T-helper 17 cell (primary cell): ENCODE data around the gene PLA2G2F. TPM values are rescaled to one million over a fixed set of nuclear protein-coding genes. Genes with fewer than 3 reads are reported as not detected.
"Not testable (repeated sequence)": the region's sequence is repeated elsewhere in the genome, so short reads cannot be mapped to it uniquely, and the experiment has no call there.

Experiments
- ATAC-seq: fragments of 150-1000 bp; cut with Tn5 transposase; 2 replicates; pipeline ENCODE4 v1.10.0; 2021; ENCODE audit warnings: mild to moderate bottlenecking, moderate library complexity
- DNase-seq, 3 donors: peaks; one replicate each; pipeline versions ENCODE4 v3.0.0 to v3.0.0-alpha.2; 2020 to 2021
- H3K9me3 ChIP-seq: one replicate; pipeline ENCODE4 v1.7.0; 2013; ENCODE audit warnings: low read length, mild to moderate bottlenecking; ENCODE audit not compliant: control insufficient read depth, poor library complexity, severe bottlenecking
- H3K27ac Mint-ChIP-seq: one replicate; pipeline ENCODE4 v1.8.0; 2022; ENCODE audit warnings: mild to moderate bottlenecking, moderate library complexity, mixed read lengths
- H3K27me3 Mint-ChIP-seq: one replicate; pipeline ENCODE4 v1.8.0; 2022; ENCODE audit warnings: mixed read lengths
- H3K36me3 Mint-ChIP-seq: one replicate; pipeline ENCODE4 v1.8.0; 2022; ENCODE audit warnings: low read depth, mixed read lengths
- H3K4me1 Mint-ChIP-seq: one replicate; pipeline ENCODE4 v1.8.0; 2022; ENCODE audit warnings: mild to moderate bottlenecking, mixed read lengths
- H3K4me3 Mint-ChIP-seq: one replicate; pipeline ENCODE4 v1.8.0; 2022; ENCODE audit warnings: mild to moderate bottlenecking, moderate library complexity, mixed read lengths
- total RNA-seq, 4 donors: library from RNA in 2 of 4; stranded (reverse) in 2 of 4; gene quantifications; one replicate each; pipeline ENCODE4 v1.2.3 and lab custom pipeline; 2022 to 2026

Gene PLA2G2F
- total RNA-seq, 2 donors from 2014 or later: not detected

DNA sequence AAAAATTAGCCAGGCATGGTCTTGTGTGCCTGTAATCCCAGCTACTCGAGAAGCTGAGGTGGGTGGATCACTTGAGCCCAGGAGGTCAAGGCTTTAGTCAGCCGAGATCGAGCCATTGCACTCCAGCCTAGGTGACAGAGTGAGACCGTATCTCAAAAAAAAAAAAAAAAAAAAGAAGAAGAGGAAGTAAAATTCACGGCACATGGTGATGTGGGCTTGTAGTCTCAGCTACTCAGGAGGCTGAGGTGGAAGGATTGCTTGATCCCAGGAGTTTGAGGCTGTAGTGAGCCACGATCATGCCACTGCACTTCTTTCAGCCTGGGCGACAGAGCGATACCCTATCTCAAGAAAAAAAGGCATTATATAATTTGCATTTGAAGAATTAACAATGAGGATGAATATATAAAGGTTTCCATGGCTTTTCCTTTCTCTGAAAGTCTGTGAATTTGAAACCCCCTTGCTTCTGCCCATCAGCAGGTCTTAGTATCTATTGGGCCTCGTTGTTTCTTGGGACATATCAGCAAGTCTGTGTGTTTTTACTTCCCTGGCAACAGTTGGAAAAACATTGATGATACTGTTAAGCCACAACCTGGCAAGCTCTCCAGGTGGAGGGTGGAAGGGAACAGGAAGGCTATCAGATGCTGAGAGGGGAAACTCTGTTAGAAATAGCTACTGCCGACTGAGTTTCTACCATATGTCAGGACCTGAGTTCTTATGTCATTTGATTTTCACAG lies 15.2 kb upstream of the PLA2G2F start:
- Mint-ChIP-seq H3K27me3 (peaks cover 58% of the 10 kb centered on the region), H3K27ac (no peak overlapping the region), H3K4me1 (peaks cover 2% of the 10 kb centered on the region), H3K4me3 (no peak overlapping the region), H3K36me3 (no peaks in the 10 kb centered on the region)
- DNase-seq: no peak
- no peak for ATAC-seq
- no peaks in the 10 kb centered on the region for H3K9me3 ChIP-seq

GRCh38 chr1:20124456-20125057 lies 14.6 kb upstream of the PLA2G2F start:
- no peaks in the 10 kb centered on the region for H3K36me3 Mint-ChIP-seq

GRCh38 chr1:20125100-20125499 lies 14.0 kb upstream of the PLA2G2F start:
- DNase-seq (no peak), ATAC-seq (no peak)
- peaks cover 2% of the 10 kb centered on the region for H3K4me1 Mint-ChIP-seq
- H3K27ac Mint-ChIP-seq: no peak overlapping the region
- no peaks in the 10 kb centered on the region for H3K36me3 Mint-ChIP-seq
- H3K4me3 Mint-ChIP-seq: no peak overlapping the region
- H3K27me3 Mint-ChIP-seq: peaks cover 50% of the 10 kb centered on the region
- H3K9me3 ChIP-seq: no peaks in the 10 kb centered on the region

More at GRCh38 chr1:20124456-20125057, 14.6 kb upstream of the PLA2G2F start:
- Mint-ChIP-seq H3K4me1 (peaks cover 2% of the 10 kb centered on the region), H3K27me3 (peaks cover 55% of the 10 kb centered on the region), H3K27ac (no peak overlapping the region), H3K4me3 (no peak overlapping the region)
- DNase-seq (no peak), ATAC-seq (no peak)
- H3K9me3 ChIP-seq: no peaks in the 10 kb centered on the region

DNA sequence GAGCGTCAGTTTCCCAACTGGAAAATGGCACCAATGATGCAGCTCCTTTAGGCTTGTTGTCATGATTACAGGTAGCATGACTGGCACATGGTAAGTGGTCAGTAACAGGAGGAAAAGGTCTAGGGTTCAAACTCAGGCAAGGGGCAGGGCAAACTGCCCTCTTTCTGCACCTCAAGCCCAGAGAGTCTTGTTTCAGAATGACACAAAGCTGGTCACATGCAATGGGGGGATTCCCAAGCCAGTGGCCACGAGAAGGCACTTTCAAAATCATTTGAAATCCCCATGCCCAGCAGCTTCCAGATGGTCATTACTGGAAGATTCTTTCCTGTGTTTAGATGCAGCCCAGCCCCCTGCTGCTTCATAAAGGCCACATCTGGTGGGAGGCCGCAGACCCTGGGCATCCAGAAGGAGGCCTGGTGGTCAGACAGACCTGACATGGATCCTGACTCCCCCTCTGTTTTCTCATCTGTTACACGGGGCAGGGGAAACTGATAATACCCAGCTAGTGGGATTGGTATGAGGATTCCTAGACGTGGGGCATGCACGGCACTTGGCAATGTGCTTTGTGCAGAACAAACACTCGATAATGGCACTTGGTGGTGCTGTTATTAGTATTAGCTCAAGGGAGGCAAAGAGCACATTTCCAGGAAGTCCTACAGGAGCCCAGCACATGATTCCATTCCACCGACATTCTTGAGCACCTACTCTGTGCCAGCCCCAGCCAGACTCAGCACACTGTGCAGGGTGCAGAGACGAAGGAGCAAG lies 12.9 kb upstream of the PLA2G2F start:
- H3K4me3 Mint-ChIP-seq: no peak overlapping the region
- ATAC-seq: no peak
- DNase-seq: no peak

GRCh38 chr1:20126806-20127440 lies 12.2 kb upstream of the PLA2G2F start:
- no peak for DNase-seq
- ATAC-seq: no peak
- H3K4me1 Mint-ChIP-seq: no peaks in the 10 kb centered on the region

More for the DNA sequence above, 12.9 kb upstream of the PLA2G2F start:
- no peaks in the 10 kb centered on the region for H3K36me3 Mint-ChIP-seq
- no peaks in the 10 kb centered on the region for H3K4me1 Mint-ChIP-seq
- no peak overlapping the region for H3K27ac Mint-ChIP-seq
- peaks cover 42% of the 10 kb centered on the region for H3K27me3 Mint-ChIP-seq
- no peaks in the 10 kb centered on the region for H3K9me3 ChIP-seq

DNA sequence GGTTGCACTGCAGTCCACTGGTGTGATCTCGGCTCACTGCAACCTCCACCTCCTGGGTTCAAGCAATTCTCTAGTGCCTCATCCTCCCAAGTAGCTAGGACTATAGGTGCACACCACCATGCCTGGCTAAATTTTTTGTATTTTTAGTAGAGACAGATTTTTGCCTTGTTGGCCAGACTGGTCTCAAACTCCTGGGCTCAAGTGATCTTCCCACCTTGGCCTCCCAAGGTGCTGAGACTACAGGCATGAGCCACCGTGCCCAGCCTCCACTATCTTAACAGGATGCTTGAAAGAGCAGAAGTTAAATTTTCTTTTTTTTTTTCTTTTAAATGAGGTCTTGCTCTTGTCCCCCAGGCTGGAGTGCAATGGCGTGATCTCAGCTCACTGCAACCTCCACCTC lies 8.6 kb upstream of the PLA2G2F start:
- H3K4me1 Mint-ChIP-seq, H3K4me3 Mint-ChIP-seq, DNase-seq, H3K36me3 Mint-ChIP-seq, H3K9me3 ChIP-seq, H3K27ac Mint-ChIP-seq, ATAC-seq: not testable (repeated sequence)
- H3K27me3 Mint-ChIP-seq: peaks cover 30% of the 10 kb centered on the region

More at GRCh38 chr1:20126806-20127440, 12.2 kb upstream of the PLA2G2F start:
- H3K36me3 Mint-ChIP-seq: no peaks in the 10 kb centered on the region
- no peaks in the 10 kb centered on the region for H3K9me3 ChIP-seq
- no peak overlapping the region for H3K27ac Mint-ChIP-seq
- H3K4me3 Mint-ChIP-seq: no peak overlapping the region
- peaks cover 35% of the 10 kb centered on the region for H3K27me3 Mint-ChIP-seq

DNA sequence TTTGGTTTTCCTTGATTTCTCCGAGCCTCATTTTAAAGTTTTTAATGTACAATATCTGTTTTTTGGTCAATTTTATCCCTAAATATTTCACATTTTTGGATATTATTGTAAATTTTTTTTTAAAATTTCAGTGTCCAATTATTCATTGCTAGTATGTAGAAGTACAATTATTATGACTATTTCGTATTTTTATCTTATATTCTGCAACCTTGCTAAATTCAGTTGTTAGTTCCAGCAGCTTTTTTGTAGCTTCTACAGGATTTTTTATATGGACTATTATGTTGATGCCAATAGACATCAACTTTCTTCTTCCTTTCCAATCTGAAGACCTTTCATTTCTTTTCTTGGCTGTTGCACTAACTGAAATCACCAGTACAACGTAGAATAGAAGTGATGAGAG lies 4.1 kb upstream of the PLA2G2F start:
- H3K9me3 ChIP-seq: no peaks in the 10 kb centered on the region
- Mint-ChIP-seq H3K36me3 (peaks cover 3% of the 10 kb centered on the region), H3K4me3 (no peak overlapping the region), H3K27ac (no peak overlapping the region), H3K27me3 (peaks cover 36% of the 10 kb centered on the region), H3K4me1 (peaks cover 4% of the 10 kb centered on the region)
- ATAC-seq (no peak), DNase-seq (no peak)

GRCh38 chr1:20136249-20136648 lies 2.9 kb upstream of the PLA2G2F start:
- H3K27ac Mint-ChIP-seq: no peak overlapping the region
- H3K4me1 Mint-ChIP-seq: peaks cover 4% of the 10 kb centered on the region
- H3K36me3 Mint-ChIP-seq: peaks cover 3% of the 10 kb centered on the region
- H3K4me3 Mint-ChIP-seq: no peak overlapping the region
- H3K9me3 ChIP-seq: no peaks in the 10 kb centered on the region
- H3K27me3 Mint-ChIP-seq: peaks cover 48% of the 10 kb centered on the region
- ATAC-seq (no peak), DNase-seq (no peak)

DNA sequence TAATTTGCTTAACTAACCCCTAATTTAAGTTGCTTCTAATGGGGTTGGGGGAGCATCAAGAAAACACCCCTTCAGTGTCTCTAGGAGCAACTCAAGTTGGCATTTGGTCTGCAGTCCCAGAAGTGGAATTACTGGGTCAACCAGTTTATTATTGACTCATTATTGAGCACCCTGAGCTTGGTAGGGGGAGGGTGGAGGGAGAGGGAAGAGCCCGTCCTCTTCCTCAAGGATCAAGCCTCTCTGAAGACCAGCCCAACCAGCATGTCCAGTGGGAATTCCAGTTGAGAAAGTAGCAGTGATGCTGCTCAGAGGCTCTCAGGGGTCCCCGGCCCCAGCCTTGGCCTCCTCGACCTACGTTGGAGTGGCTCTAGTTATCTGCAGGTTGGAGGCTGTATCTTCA lies 2.1 kb upstream of the PLA2G2F start:
- no peak for DNase-seq
- no peaks in the 10 kb centered on the region for H3K9me3 ChIP-seq
- Mint-ChIP-seq H3K27me3 (peaks cover 54% of the 10 kb centered on the region), H3K27ac (no peak overlapping the region), H3K4me3 (no peak overlapping the region), H3K36me3 (peaks cover 3% of the 10 kb centered on the region), H3K4me1 (peaks cover 4% of the 10 kb centered on the region)
- ATAC-seq: no peak

- ATAC-seq (no peak), DNase-seq (no peak)
- Mint-ChIP-seq H3K4me1 (peaks cover 4% of the 10 kb centered on the region), H3K27ac (no peak overlapping the region), H3K36me3 (peaks cover 3% of the 10 kb centered on the region), H3K27me3 (peaks cover 58% of the 10 kb centered on the region), H3K4me3 (no peak overlapping the region)
- H3K9me3 ChIP-seq: no peaks in the 10 kb centered on the region
Measured at GRCh38 chr1:20137604-20138003, 1.5 kb upstream of the PLA2G2F start.

- Mint-ChIP-seq H3K27ac (no peak overlapping the region), H3K4me3 (no peak overlapping the region), H3K27me3 (peaks cover 58% of the 10 kb centered on the region), H3K36me3 (peaks cover 3% of the 10 kb centered on the region), H3K4me1 (peaks cover 4% of the 10 kb centered on the region)
- ATAC-seq: no peak
- H3K9me3 ChIP-seq: no peaks in the 10 kb centered on the region
- no peak for DNase-seq
Measured at GRCh38 chr1:20138346-20138745, 777 bp upstream of the PLA2G2F start.

GRCh38 chr1:20139776-20140612 lies 871 bp downstream of the PLA2G2F start:
- no peak overlapping the region for H3K27ac Mint-ChIP-seq

More at GRCh38 chr1:20139776-20140612, 871 bp downstream of the PLA2G2F start:
- ATAC-seq (no peak), DNase-seq (no peak)
- H3K27me3 Mint-ChIP-seq: peaks cover 48% of the 10 kb centered on the region
- no peaks in the 10 kb centered on the region for H3K4me1 Mint-ChIP-seq
- H3K36me3 Mint-ChIP-seq: no peaks in the 10 kb centered on the region
- H3K9me3 ChIP-seq: no peaks in the 10 kb centered on the region
- H3K4me3 Mint-ChIP-seq: no peak overlapping the region
